GM12878 (cell line): ENCODE measurements around the gene STPG4. TPM values are rescaled to one million over a fixed set of nuclear protein-coding genes. Genes with fewer than 3 reads are reported as not detected.

Source experiments
- BMI1 ChIP-seq: fragments of 450-650 bp; IDR thresholded peaks from 2 replicates; pipeline ENCODE4 v1.6.1; 2016; ENCODE audit warnings: mild to moderate bottlenecking, moderate library complexity, borderline replicate concordance
- E2F8 ChIP-seq: fragments of 450-650 bp; IDR thresholded peaks from 2 replicates; pipeline ENCODE4 v1.6.1; 2018; ENCODE audit warnings: mild to moderate bottlenecking, low read depth, moderate library complexity; ENCODE audit not compliant: partially characterized antibody
- FOXK2 ChIP-seq: fragments of 450-650 bp; IDR thresholded peaks from 2 replicates; pipeline ENCODE4 v1.6.1; 2017; ENCODE audit warnings: mild to moderate bottlenecking, moderate library complexity
- GATAD2B ChIP-seq: fragments of 450-650 bp; conservative IDR thresholded peaks from 2 replicates; pipeline ENCODE4 v1.6.1; 2017; ENCODE audit warnings: low read depth, mild to moderate bottlenecking, moderate library complexity
- MTA2 ChIP-seq: fragments of 450-650 bp; IDR thresholded peaks from 2 replicates; pipeline ENCODE4 v1.6.1; 2016; ENCODE audit warnings: low read depth, mild to moderate bottlenecking, moderate library complexity
- RAD51 ChIP-seq: fragments of 450-650 bp; IDR thresholded peaks from 2 replicates; pipeline ENCODE4 v1.6.1; 2016; ENCODE audit warnings: moderate library complexity, mild to moderate bottlenecking, inconsistent platforms
- SRF ChIP-seq, 2 experiments: IDR thresholded peaks; 2 replicates each; pipeline ENCODE4 v1.6.1; 2011; ENCODE audit warnings: low read depth in 2 of 2, low read length in 2 of 2, mild to moderate bottlenecking in 1 of 2, moderate library complexity in 1 of 2
- STAT3 ChIP-seq: IDR thresholded peaks from 2 replicates; pipeline ENCODE4 v1.6.1; 2011; ENCODE audit warnings: low read depth, low read length, improper control_type of control experiment
- TCF7 ChIP-seq: IDR thresholded peaks from 2 replicates; pipeline ENCODE4 v1.6.1; 2014; ENCODE audit warnings: antibody characterized with exemption, borderline replicate concordance
- ZNF687 ChIP-seq: fragments of 450-650 bp; IDR thresholded peaks from 2 replicates; pipeline ENCODE4 v1.6.1; 2017; ENCODE audit warnings: mild to moderate bottlenecking, moderate library complexity
- polyA plus RNA-seq, 11 experiments: library from polyadenylated mRNA; depleted of rRNA in 4 of 11; unstranded in 6 of 11; stranded (reverse) in 5 of 11; fragments of >200 nt; fragmentation: Nextera tagmentation in 4 of 11; fragmentation: Illumina TruSeq in 1 of 11; extraction: Ambion mirVana in 4 of 11; extraction: Trizol in 1 of 11; gene quantifications; 1 replicate in 1 of 11; 2 replicates in 10 of 11; pipeline versions ENCODE4 v1.2.1 to v1.2.3, GENCODE V29; 2011 to 2016; ENCODE audit warnings: inconsistent platforms in 2 of 11, missing spikeins in 2 of 11, low read depth in 1 of 11
- total RNA-seq, 4 experiments: library from RNA; depleted of rRNA in 3 of 4; stranded (reverse); fragments of >200 nt in 3 of 4; fragmentation: Illumina TruSeq in 1 of 4; extraction: Trizol in 1 of 4; gene quantifications; 2 replicates each; pipeline versions ENCODE4 v1.2.1 to v1.2.3, GENCODE V29; 2013 to 2021

The STPG4 gene
- total and polyA plus RNA-seq, 10 of the 15 experiments (the other 5 are each of a cell fraction or from before 2014, with no cell fraction given) = 0.10 to 0.29 (median 0.19) TPM; not detected in 3

GRCh38 chr2:47083485-47083884 lies 71.6 kb downstream of the STPG4 start (continued):
- TF ChIP-seq ZNF687 (no peak), MTA2 (no peak), BMI1 (no peak), FOXK2 (no peak), TCF7 (no peak), E2F8 (no peak), GATAD2B (no peak), SRF (IDR thresholded peaks at IDR 0.05; ENCODE audit: low read depth in 2 of 2, low read length in 2 of 2) (no peak), STAT3 (no peak), RAD51 (no peak)
